GM23248 (cell line): Measurements from ENCODE around the gene ESRRB. TPM values are rescaled to one million over a fixed set of nuclear protein-coding genes. Genes with fewer than 3 reads are reported as not detected.

Source experiments
- DNase-seq: peaks from one replicate; pipeline ENCODE4 v3.0.0-alpha.2; 2015
- H2AFZ ChIP-seq: fragments of 200-600 bp; sonication (generic); 2 replicates; pipeline ENCODE4 v1.6.1; 2016; ENCODE audit warnings: antibody characterized with exemption
- H3F3A ChIP-seq: fragments of 200-600 bp; sonication (generic); 2 replicates; pipeline ENCODE4 v1.6.1; 2016; ENCODE audit warnings: mild to moderate bottlenecking, antibody characterized with exemption, mixed run types; ENCODE audit not compliant: insufficient read depth
- H3K27ac ChIP-seq: fragments of 200-600 bp; sonication (generic); 2 replicates; pipeline ENCODE4 v1.5.1; 2016; ENCODE audit warnings: mild to moderate bottlenecking
- H3K27me3 ChIP-seq: fragments of 200-600 bp; sonication (generic); replicated peaks from 2 replicates; pipeline ENCODE4 v1.6.1; 2016; ENCODE audit warnings: mild to moderate bottlenecking; ENCODE audit not compliant: insufficient read depth
- H3K36me3 ChIP-seq: fragments of 200-600 bp; sonication (generic); 2 replicates; pipeline ENCODE4 v1.6.1; 2016; ENCODE audit warnings: low read depth, mild to moderate bottlenecking
- H3K4me1 ChIP-seq: fragments of 200-600 bp; sonication (generic); 2 replicates; pipeline ENCODE4 v1.6.1; 2016; ENCODE audit warnings: mild to moderate bottlenecking; ENCODE audit not compliant: insufficient read depth
- H3K4me2 ChIP-seq: fragments of 200-600 bp; sonication (generic); one replicate; pipeline ENCODE4 v1.6.1; 2016; ENCODE audit warnings: mild to moderate bottlenecking; ENCODE audit not compliant: unreplicated experiment
- H3K4me3 ChIP-seq: fragments of 200-600 bp; sonication (generic); 2 replicates; pipeline ENCODE4 v1.5.1; 2016; ENCODE audit warnings: mild to moderate bottlenecking
- H3K79me2 ChIP-seq: fragments of 200-600 bp; sonication (generic); 2 replicates; pipeline ENCODE4 v1.6.1; 2016; ENCODE audit warnings: mild to moderate bottlenecking; ENCODE audit not compliant: insufficient read depth
- H3K9ac ChIP-seq: fragments of 200-600 bp; sonication (generic); 2 replicates; pipeline ENCODE4 v1.6.1; 2016; ENCODE audit warnings: mild to moderate bottlenecking
- H3K9me2 ChIP-seq: fragments of 200-600 bp; sonication (generic); 2 replicates; pipeline ENCODE4 v1.6.1; 2016; ENCODE audit warnings: mixed run types, mild to moderate bottlenecking, moderate library complexity; ENCODE audit not compliant: insufficient read depth
- H3K9me3 ChIP-seq: fragments of 200-600 bp; sonication (generic); one replicate; pipeline ENCODE4 v1.6.1; 2017; ENCODE audit warnings: low read depth
- H4K20me1 ChIP-seq: fragments of 200-600 bp; sonication (generic); 2 replicates; pipeline ENCODE4 v1.6.0; 2016; ENCODE audit not compliant: insufficient read depth
- EZH2 ChIP-seq: fragments of 200-600 bp; sonication (generic); IDR thresholded peaks from 2 replicates; pipeline ENCODE4 v1.6.1; 2018; ENCODE audit warnings: antibody characterized with exemption, mild to moderate bottlenecking; ENCODE audit not compliant: insufficient read depth, poor library complexity, severe bottlenecking
- EZH2phosphoT487 ChIP-seq: fragments of 200-600 bp; sonication (generic); IDR thresholded peaks from 2 replicates; pipeline ENCODE4 v1.6.1; 2018; ENCODE audit warnings: antibody characterized with exemption, moderate library complexity, mild to moderate bottlenecking, low read depth; ENCODE audit not compliant: insufficient read depth
- WGBS, 2 experiments: methylation state at CpG; one replicate each; pipeline ENCODE4 v1.1.6; 2015 to 2017; ENCODE audit warnings: low lambda C conversion rate in 2 of 2, low coverage in 1 of 2; ENCODE audit errors: missing lambda C conversion rate in 2 of 2; 5-methylcytosine and 5-hydroxymethylcytosine counted together
- in situ Hi-C: fragments of 300-500 bp; cut with MboI; formaldehyde crosslinking; loops from 2 replicates; pipeline ENCODE4 v1.15.0; 2020
- polyA plus RNA-seq: library from polyadenylated mRNA; unstranded; fragments of >200 nt; fragmentation: Nextera tagmentation; extraction: Ambion mirVana; gene quantifications from 2 replicates; pipeline ENCODE4 v1.2.1, GENCODE V29; 2016
- total RNA-seq: library from RNA; depleted of rRNA; stranded (reverse); fragments of >200 nt; shearing (Covaris generic); gene quantifications from 2 replicates; pipeline ENCODE4 v1.2.3, GENCODE V29; 2014

ESRRB gene
- total and polyA plus RNA-seq, 2 experiments from 2014 or later = not detected

DNA sequence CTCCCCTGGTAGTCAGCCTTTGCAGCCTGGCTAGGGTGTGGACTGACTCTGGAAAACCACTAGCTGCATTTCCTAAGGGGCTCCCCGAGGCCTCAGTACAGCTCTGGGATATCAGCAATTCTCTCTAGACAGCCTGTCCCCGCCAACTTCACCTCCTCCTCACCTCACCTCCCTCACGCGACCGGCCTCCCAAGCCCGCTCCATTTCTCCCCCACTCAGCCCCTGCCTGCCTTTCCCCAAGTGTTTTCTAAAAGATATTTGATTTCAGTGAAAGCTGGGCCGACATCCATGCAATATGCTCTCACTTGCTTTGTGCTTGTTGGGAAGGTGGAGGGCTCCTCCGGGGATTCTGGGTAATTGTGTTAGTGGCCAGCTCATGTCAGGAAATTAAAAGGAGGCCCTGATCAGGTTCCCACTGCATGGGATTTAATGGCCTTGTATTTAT, 91.8 kb downstream of the ESRRB start:
- DNase-seq = no peak
- Histone ChIP-seq H3K9me2 (no peaks in the 10 kb centered on the region), H3K27me3 (no peaks in the 10 kb centered on the region; the same call in 1 of the 2 replicates), H4K20me1 (no peaks in the 10 kb centered on the region), H3K9me3 (no peaks in the 10 kb centered on the region), H3F3A (no peaks in the 10 kb centered on the region), H3K9ac (no peak overlapping the region), H3K27ac (no peak overlapping the region), H2AFZ (no peak overlapping the region), H3K4me2 (no peak overlapping the region), H3K79me2 (no peaks in the 10 kb centered on the region), H3K36me3 (no peaks in the 10 kb centered on the region), H3K4me1 (no peaks in the 10 kb centered on the region), H3K4me3 (no peak overlapping the region)
- TF ChIP-seq EZH2phosphoT487 (no peak), EZH2 (no peak)
- 47 to 49% methylated on average over 8 of the region's 8 CpGs for WGBS, 2 experiments
- in situ Hi-C loops = no loop called here

DNA sequence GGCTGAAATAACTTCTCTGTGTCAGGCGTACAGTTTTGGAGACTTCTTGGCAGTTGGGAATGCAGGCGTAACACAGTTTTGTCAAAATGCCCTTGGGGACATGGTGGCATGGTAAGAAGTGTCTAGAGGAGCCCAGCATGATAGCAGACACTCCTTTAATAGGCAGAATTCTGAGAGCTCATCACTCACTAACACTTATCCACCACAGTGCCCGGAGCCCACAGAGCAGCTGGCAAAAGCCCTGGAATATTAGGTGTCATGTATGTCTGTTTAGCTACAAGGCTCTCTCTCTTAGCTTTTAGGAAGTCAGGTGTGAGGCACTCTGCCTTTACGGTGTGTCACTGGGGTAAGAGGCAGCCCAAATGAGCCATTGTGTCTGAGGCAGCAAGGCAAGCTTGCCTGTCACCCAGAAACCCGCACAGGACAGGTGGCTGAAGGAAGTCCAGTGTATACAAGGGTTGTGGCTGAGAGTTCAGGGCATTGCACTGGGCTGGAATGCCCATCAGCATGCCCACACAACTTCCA, 96.3 kb downstream of the ESRRB start:
- Histone ChIP-seq H3K4me3 (no peak overlapping the region), H3K36me3 (no peaks in the 10 kb centered on the region), H3K27me3 (peaks cover 10% of the 10 kb centered on the region), H3K27ac (no peak overlapping the region), H2AFZ (no peak overlapping the region), H3K9me2 (no peaks in the 10 kb centered on the region), H4K20me1 (no peaks in the 10 kb centered on the region), H3K9me3 (no peaks in the 10 kb centered on the region), H3K79me2 (no peaks in the 10 kb centered on the region), H3K4me2 (no peak overlapping the region), H3F3A (no peaks in the 10 kb centered on the region), H3K4me1 (no peaks in the 10 kb centered on the region), H3K9ac (no peak overlapping the region)
- TF ChIP-seq EZH2phosphoT487 = no peak
- DNase-seq = no peak
- in situ Hi-C loops = no loop called here
- WGBS, 2 experiments = 41 to 48% methylated on average over 5 of the region's 5 CpGs

DNA sequence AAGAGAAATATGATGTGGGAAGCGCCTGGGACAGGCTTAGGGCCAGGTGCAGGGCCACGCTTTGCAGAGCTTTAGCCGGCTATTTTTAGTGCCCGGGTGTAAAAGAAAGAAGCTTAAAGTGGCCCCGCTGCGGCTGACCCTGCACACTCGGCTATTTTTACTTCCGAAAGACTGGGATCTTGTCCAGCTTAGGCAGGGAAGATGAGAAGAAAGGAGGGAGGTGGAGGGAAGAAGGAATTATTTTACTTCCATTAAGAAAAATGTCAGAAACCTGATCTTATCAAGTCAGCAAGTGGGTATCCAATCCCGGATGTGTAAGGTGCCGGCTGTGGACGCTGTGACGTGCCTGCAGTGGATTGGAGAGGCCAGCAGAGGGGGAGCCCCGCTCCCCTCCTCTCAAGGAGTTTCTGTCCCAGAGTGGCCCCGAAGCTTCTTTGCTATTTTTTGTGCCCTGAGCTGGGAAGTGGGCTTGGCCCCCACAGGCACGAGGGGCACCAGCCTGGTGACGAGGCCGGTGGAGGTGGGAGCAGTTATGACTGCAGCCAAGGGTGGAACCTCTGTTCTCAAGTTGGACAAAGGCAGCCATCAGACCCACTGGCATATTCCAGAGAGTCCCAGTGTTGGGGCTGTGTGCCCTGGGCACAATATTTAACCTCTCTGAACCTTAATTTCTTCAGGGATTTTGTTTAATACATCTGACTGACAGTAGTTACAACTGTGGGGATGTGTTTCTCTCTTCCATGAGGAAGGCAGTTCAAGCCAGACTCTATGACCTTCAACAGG, 97.7 kb downstream of the ESRRB start:
- Histone ChIP-seq H4K20me1 (no peaks in the 10 kb centered on the region), H3K9me3 (no peaks in the 10 kb centered on the region), H3K79me2 (no peaks in the 10 kb centered on the region), H3K27me3 (peaks cover 10% of the 10 kb centered on the region), H3K9ac (no peak overlapping the region), H3K36me3 (no peaks in the 10 kb centered on the region), H3K9me2 (no peaks in the 10 kb centered on the region), H3K4me2 (no peak overlapping the region), H3K27ac (no peak overlapping the region), H3K4me3 (no peak overlapping the region), H2AFZ (no peak overlapping the region), H3K4me1 (no peaks in the 10 kb centered on the region), H3F3A (no peaks in the 10 kb centered on the region)
- in situ Hi-C loops = no loop called here
- TF ChIP-seq EZH2phosphoT487 = no peak
- TF ChIP-seq EZH2 = no peak
- no peak for DNase-seq
- 11 to 16% methylated on average over 17 of the region's 17 CpGs for WGBS, 2 experiments

DNA sequence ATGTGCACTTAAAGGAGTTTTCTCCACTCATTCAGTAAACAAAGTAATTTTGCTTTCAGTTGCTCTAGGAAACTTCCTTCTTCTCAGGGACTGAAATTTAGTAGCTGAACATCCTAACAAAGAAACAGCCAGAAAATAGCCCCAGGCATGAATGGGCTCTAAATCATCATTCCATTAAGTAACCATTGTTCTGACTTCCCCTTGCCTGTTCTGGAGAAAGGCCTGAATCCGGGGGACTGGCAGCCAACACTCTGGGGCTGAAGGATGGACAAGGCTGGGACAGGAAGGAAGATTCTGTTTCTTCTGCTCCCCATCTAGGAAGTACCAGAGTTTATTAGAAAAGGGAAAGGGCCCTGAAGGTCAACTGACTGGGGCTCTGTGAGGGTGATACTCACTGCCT, 104.5 kb downstream of the ESRRB start:
- Histone ChIP-seq H3K27me3 (no peaks in the 10 kb centered on the region), H3K9me2 (no peaks in the 10 kb centered on the region), H3F3A (no peaks in the 10 kb centered on the region), H3K36me3 (no peaks in the 10 kb centered on the region), H4K20me1 (no peaks in the 10 kb centered on the region), H3K4me2 (no peak overlapping the region), H3K27ac (no peak overlapping the region), H3K4me3 (no peak overlapping the region), H2AFZ (no peak overlapping the region), H3K9ac (no peak overlapping the region), H3K9me3 (no peaks in the 10 kb centered on the region), H3K79me2 (no peaks in the 10 kb centered on the region), H3K4me1 (no peaks in the 10 kb centered on the region)
- TF ChIP-seq EZH2phosphoT487 = no peak
- no peak for TF ChIP-seq EZH2
- in situ Hi-C loops = no loop called here
- 33 to 38% methylated on average over 1 of the region's 1 CpG for WGBS, 2 experiments
- no peak for DNase-seq
